HUES6 (cell line): ENCODE results near the gene CPA5.

Experiments
- H3K27ac ChIP-seq: 2 replicates; pipeline ENCODE4 v1.7.0; 2013; ENCODE audit warnings: low read depth, mild to moderate bottlenecking, low read length, inconsistent platforms
- H3K27me3 ChIP-seq: 2 replicates; pipeline ENCODE4 v1.6.1; 2013; ENCODE audit warnings: low read length; ENCODE audit not compliant: control insufficient read depth, insufficient read depth
- H3K36me3 ChIP-seq: 2 replicates; pipeline ENCODE4 v1.6.1; 2013; ENCODE audit warnings: low read length; ENCODE audit not compliant: control insufficient read depth, insufficient read depth
- H3K4me1 ChIP-seq: 2 replicates; pipeline ENCODE4 v1.6.1; 2013; ENCODE audit warnings: low read length; ENCODE audit not compliant: control insufficient read depth, insufficient read depth
- H3K4me3 ChIP-seq: 2 replicates; pipeline ENCODE4 v1.5.1; 2013; ENCODE audit warnings: low read depth, low read length
- H3K9ac ChIP-seq: one replicate; pipeline ENCODE4 v1.6.1; 2013; ENCODE audit warnings: mild to moderate bottlenecking, low read length
- H3K9me3 ChIP-seq: 2 replicates; pipeline ENCODE4 v1.6.1; 2013; ENCODE audit warnings: low read depth, low read length; ENCODE audit not compliant: control insufficient read depth, insufficient read depth

CPA5 gene, protein sequence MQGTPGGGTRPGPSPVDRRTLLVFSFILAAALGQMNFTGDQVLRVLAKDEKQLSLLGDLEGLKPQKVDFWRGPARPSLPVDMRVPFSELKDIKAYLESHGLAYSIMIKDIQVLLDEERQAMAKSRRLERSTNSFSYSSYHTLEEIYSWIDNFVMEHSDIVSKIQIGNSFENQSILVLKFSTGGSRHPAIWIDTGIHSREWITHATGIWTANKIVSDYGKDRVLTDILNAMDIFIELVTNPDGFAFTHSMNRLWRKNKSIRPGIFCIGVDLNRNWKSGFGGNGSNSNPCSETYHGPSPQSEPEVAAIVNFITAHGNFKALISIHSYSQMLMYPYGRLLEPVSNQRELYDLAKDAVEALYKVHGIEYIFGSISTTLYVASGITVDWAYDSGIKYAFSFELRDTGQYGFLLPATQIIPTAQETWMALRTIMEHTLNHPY

DNA sequence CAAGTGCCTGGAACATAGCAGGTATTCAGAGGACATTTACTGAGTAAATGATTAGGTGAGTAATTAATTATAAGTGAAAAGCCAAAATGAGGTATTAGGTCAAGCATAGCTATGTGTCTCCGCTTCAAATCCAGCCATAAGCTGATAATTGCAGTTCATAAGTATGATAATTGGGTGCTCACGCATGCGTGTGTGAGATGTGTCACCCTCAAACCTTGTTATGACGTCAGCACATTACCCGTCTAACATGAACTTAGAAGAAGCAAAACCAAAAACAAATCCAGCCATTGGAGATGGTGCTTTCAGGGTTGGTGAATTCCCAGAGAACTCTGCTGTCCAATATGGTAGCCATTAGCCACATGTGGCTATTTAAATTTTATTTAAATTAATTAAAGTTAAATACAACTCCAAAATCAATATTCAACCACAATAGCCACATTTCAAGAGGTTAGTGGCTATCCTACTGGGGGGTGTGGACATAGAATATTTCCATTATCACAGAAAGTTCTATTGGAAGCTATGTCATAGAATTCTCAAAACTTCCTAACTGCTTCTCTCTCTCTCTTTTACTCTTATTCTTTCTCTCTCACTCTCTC is at the start of gene CPA5:
TSS of gene CPA5 (plus strand) at position 546 of the 596 bp plus-strand sequence. CDS start 1,670 bp downstream, outside the sequence.
- Histone ChIP-seq H3K4me3 (no peak within 1 kb of the TSS), H3K27me3 (no peaks in the 10 kb centered on the region), H3K9me3 (no peaks in the 10 kb centered on the region), H3K27ac (no peak within 1 kb of the TSS), H3K4me1 (peaks cover 20% of the 10 kb centered on the region), H3K9ac (no peak within 1 kb of the TSS), H3K36me3 (no peaks in the 10 kb centered on the region)

DNA sequence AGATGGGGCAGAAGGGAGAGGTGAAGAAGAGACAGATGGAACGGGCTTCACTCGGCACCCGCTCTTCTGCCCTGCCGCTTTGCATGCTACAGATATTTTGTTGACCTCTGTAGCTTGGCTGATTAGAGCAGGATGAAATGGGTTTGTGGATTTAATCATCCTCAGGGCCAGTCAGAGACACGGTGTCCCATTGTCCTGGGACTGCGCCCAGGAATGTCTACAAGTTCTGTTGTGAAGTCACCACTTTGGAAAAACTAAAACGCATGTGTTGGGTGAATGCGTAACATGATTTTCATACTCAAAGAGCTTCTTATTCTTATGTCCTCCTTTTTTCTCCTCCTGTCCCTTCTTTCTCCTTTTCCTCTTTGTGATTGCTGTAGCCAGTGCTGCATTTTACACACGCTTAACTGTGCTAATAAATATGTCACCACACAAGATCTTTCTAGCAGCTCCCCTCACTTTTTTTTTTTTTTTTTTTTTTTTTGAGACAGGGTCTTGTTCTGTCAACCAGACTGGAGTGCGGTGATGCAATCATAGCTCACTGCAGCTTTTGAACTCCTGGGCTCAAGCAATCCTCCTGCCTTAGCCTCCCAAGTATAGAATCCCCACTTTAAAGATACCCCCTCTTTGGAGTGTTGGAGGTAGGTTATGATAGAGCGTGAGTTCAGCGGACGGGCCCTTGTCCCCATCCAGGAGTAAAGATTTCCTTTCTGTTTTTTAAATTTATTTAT is 48.2 kb upstream of the CPA5 start:
- no peak overlapping the region for H3K27ac ChIP-seq

DNA sequence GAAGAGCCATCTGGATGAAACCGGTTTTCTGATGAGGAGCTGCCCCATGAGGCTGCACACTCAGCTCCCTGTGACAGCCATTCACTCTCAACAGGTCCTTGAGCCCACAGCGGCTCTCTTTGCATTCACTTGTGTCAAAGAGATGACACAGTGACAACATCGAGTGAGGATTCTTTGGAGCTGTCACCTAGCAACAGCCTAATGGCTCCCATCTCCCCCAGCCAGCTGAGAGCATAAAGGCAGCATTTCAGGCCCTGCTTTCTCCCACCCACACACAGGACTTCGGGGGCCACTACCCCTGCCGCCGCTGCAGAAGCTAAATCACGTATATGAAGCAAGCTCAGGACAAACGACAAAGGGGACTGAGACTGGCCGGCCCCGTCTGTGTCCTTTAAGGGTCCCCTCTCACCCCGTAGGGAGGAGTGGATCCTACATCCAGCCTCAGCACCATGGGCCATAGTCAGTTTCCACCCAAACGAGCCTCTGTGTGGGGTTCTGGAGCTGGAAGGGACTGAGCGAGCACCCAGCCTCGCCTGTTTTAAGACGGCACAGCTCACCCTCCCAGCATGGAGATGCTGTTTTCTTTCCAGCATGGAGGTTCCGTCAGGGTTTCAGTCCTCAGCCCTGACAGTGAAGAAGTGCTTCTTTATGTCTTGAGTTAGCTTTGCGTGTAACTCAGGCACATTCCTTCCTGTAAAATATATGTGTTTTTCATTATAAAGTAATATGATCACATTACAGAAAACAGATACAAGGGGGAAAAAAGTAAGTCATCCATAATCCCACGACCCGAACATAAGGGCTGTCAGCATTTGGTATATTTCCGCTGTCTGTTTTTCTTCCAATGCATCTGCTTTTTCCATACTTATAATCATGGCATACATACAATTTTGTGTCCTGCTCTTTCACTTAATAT is 46.7 kb upstream of the CPA5 start:
- H3K36me3 ChIP-seq: no peaks in the 10 kb centered on the region
- no peaks in the 10 kb centered on the region for H3K4me1 ChIP-seq
- H3K27me3 ChIP-seq: no peaks in the 10 kb centered on the region; the same call in 1 of the 2 replicates
- no peak overlapping the region for H3K9ac ChIP-seq
- H3K9me3 ChIP-seq: no peaks in the 10 kb centered on the region
- H3K27ac ChIP-seq: no peak overlapping the region
- H3K4me3 ChIP-seq: no peak overlapping the region

More for the DNA sequence above, 48.2 kb upstream of the CPA5 start:
- Histone ChIP-seq H3K4me1 (no peaks in the 10 kb centered on the region), H3K36me3 (no peaks in the 10 kb centered on the region), H3K9me3 (no peaks in the 10 kb centered on the region), H3K4me3 (no peak overlapping the region), H3K9ac (no peak overlapping the region), H3K27me3 (no peaks in the 10 kb centered on the region; the same call in 1 of the 2 replicates)

DNA sequence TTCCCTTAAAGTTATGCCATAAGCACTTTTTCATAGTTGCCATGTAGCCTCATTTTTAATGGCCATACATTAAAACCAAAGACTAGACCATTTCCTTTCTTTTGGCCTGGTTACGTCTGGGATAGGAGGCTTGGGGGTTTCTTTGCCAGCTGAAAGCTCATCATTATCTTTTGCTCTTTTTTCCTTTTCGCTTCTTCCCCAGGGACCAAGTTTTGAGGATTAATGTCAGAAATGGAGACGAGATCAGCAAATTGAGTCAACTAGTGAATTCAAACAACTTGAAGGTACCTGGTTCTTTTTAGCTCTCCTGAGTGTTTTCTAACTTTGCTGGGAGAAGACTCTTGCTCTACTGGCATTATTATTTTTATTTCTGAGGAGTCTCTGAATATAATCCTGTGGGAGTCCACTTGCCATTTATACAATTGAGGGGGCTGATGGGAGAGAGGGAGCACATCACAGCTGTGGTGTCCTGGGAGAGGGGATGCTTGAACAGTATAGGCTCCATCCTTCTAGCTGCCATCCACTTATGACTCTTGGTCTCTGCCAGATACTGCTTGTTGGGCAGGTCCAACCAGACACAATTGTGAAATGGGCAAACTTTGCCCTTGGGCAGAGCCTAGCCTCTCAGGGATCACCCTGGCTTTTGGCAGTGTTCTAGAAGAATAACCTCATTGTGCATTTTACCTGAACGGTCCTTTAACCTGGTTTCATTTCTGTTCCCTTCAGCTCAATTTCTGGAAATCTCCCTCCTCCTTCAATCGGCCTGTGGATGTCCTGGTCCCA is 45.9 kb upstream of the CPA5 start:
- no peaks in the 10 kb centered on the region for H3K9me3 ChIP-seq
- no peak overlapping the region for H3K9ac ChIP-seq
- no peaks in the 10 kb centered on the region for H3K4me1 ChIP-seq
- no peaks in the 10 kb centered on the region for H3K36me3 ChIP-seq
- H3K27ac ChIP-seq: no peak overlapping the region
- no peak overlapping the region for H3K4me3 ChIP-seq
- no peaks in the 10 kb centered on the region; the same call in 1 of the 2 replicates for H3K27me3 ChIP-seq

DNA sequence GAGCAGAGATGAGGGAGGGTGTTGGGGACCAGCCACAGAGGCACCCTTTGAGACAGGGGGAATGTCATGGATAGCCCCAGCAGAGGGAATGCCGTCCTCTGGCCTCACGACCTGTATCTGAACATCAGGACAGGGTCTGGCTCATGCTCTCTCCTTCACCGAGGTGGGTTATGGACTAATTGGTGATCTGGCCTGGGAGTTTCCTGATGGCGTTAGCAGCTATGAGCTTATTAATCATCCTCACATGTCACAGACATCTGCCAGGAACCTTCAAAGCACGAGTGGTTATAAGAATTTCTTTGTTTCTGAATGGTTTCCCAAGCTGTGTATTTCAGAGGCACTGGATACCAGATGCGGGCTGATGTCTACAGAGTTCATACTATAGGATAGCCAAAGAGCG is 44.8 kb upstream of the CPA5 start:
- no peaks in the 10 kb centered on the region for H3K9me3 ChIP-seq
- H3K4me3 ChIP-seq: no peak overlapping the region
- no peak overlapping the region for H3K9ac ChIP-seq
- no peaks in the 10 kb centered on the region for H3K4me1 ChIP-seq
- H3K27ac ChIP-seq: no peak overlapping the region
- H3K27me3 ChIP-seq: no peaks in the 10 kb centered on the region; the same call in 1 of the 2 replicates
- H3K36me3 ChIP-seq: no peaks in the 10 kb centered on the region

DNA sequence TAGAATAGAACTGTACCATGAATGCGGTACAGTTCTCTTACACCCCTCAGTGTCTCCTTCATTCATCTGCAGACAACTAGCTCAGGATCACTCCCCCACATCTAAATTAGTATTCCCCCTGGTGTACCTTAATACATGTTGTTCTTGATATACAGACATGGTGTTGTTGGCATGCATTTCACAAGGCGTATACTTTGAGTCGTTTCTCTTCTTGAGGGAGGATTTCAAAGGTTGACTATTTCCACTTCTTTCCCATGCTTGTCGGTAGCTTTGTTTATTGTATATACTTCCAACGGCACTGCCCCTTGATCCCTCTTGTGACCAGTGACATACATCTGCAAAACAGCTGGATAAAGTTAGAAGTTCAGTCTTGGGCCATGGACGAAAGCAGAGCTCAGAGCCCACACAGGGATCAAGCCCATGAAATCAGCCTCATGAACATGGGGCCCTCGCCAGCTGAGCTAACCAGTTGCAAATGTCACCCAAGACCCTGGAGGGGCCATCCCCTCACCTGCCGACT is 43.1 kb upstream of the CPA5 start:
- H3K9me3 ChIP-seq: no peaks in the 10 kb centered on the region
- H3K4me3 ChIP-seq: no peak overlapping the region
- H3K27me3 ChIP-seq: no peaks in the 10 kb centered on the region
- H3K27ac ChIP-seq: no peak overlapping the region
- H3K36me3 ChIP-seq: no peaks in the 10 kb centered on the region
- no peaks in the 10 kb centered on the region for H3K4me1 ChIP-seq
- H3K9ac ChIP-seq: no peak overlapping the region

DNA sequence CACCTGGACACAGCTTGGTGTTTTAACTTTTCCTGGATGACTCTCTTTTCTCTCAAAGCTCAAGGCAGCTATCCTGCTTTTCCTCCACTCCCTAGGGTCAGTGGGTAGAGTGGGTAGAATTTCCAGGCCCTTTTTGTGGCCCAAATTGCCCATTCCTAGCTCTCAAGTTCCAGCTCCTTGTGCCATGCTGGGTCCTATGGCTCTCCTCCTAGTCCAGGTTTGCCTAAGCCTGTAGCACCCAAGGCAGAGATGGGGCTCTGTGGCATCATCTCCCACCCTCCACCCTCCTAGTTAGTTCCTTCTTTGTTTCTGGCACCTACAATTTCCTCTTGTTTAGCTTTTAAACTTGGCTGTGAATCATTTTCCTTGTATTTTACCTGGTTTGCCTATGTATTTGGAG is 42.0 kb upstream of the CPA5 start:
- H3K36me3 ChIP-seq: no peaks in the 10 kb centered on the region
- H3K9ac ChIP-seq: no peak overlapping the region
- H3K9me3 ChIP-seq: no peaks in the 10 kb centered on the region
- H3K4me1 ChIP-seq: no peaks in the 10 kb centered on the region
- H3K4me3 ChIP-seq: no peak overlapping the region
- H3K27ac ChIP-seq: no peak overlapping the region
- H3K27me3 ChIP-seq: no peaks in the 10 kb centered on the region

DNA sequence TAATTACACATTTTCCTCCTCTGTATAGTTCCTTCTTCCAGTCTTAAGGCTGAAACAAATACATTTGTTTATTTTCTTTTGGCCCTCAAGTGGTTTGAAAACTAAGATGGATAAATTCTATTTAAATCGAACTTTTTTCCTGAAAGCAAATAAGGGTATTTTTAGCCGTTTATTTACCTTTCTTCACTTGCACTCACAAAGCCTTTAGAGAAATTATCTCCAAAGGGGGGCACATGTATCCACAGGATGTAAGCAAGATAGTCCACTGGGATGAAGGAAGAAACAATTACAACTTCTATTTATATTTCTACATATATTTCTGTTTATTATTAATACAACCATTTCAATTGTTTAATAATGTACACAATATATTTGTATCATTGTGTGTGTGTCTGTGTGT is 41.5 kb upstream of the CPA5 start:
- H3K36me3 ChIP-seq: no peaks in the 10 kb centered on the region
- no peak overlapping the region for H3K9ac ChIP-seq
- H3K9me3 ChIP-seq: no peaks in the 10 kb centered on the region
- H3K4me3 ChIP-seq: no peak overlapping the region
- H3K27me3 ChIP-seq: no peaks in the 10 kb centered on the region
- H3K27ac ChIP-seq: no peak overlapping the region
- H3K4me1 ChIP-seq: no peaks in the 10 kb centered on the region

DNA sequence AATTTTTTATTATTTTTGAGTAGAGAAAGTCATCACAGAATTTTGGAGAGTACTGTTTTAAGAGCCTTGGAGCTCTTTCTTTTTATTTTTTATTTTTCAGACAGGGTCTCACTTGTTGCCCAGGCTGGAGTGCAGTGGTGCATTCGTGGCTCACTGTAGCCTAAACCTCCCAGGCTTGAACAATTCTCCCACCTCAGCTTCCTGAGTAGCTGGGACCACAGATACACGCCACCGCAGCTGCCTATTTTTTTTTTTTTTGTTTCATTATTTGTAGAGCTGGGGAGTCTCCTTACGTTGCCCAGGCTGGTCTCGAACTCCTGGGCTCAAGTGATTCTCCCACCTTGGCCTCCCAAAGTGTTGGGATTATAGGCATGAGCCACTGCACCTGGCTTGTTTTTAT is 41.1 kb upstream of the CPA5 start:
- Histone ChIP-seq H3K4me1 (no peaks in the 10 kb centered on the region), H3K4me3 (no peak overlapping the region), H3K9me3 (no peaks in the 10 kb centered on the region), H3K9ac (no peak overlapping the region), H3K27ac (no peak overlapping the region), H3K36me3 (no peaks in the 10 kb centered on the region), H3K27me3 (no peaks in the 10 kb centered on the region)

DNA sequence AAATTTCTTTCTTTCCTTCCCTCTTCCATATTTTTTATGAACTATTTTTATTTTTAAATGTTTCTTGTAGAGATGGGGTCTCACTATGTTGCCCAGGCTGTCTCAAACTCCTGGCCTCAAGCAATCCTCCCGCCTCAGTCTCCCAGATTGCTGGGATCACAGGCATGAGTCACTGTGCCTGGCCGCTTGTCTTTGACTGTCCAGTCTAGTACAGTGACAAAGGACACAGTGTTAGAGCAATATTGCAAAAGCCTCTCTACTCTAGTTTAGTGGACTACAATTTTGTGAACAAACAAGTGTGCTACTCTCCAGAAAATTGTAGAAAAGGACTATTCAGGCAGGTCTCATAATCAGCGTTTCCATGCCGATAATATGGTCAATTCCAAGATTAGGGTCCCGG is 40.6 kb upstream of the CPA5 start:
- Histone ChIP-seq H3K27ac (no peak overlapping the region), H3K4me3 (no peak overlapping the region), H3K9ac (no peak overlapping the region), H3K9me3 (no peaks in the 10 kb centered on the region), H3K36me3 (no peaks in the 10 kb centered on the region), H3K4me1 (no peaks in the 10 kb centered on the region), H3K27me3 (no peaks in the 10 kb centered on the region)
